ENCODE results near the gene SLC13A3.

The SLC13A3 gene

GRCh38 chr20:46562009-46562372 is 89.3 kb downstream of the SLC13A3 start:
- no peak for DNase-seq (ENCODE audit: extremely low read depth in 1 of 2, low read depth in 1 of 2)

- no peak for DNase-seq (ENCODE audit: extremely low read depth in 1 of 2, low read depth in 1 of 2)
These were observed 91.4 kb downstream of the SLC13A3 start for GRCh38 chr20:46559685-46560440.

GRCh38 chr20:46559001-46559400 is 92.3 kb downstream of the SLC13A3 start:
- no peak for DNase-seq (ENCODE audit: extremely low read depth in 1 of 2, low read depth in 1 of 2)

- no peak for DNase-seq (ENCODE audit: extremely low read depth in 1 of 2, low read depth in 1 of 2)
These were observed 92.7 kb downstream of the SLC13A3 start for GRCh38 chr20:46558511-46558959.

- no peak for DNase-seq (ENCODE audit: extremely low read depth in 1 of 2, low read depth in 1 of 2)
These were observed 93.9 kb downstream of the SLC13A3 start for GRCh38 chr20:46557231-46557956.

GRCh38 chr20:46555370-46555956 is 95.8 kb downstream of the SLC13A3 start:
- no peak for DNase-seq (ENCODE audit: extremely low read depth in 1 of 2, low read depth in 1 of 2)

- DNase-seq (ENCODE audit: extremely low read depth in 1 of 2, low read depth in 1 of 2) = no peak
These were observed 96.4 kb downstream of the SLC13A3 start for GRCh38 chr20:46554828-46555227.

- DNase-seq (ENCODE audit: extremely low read depth in 1 of 2, low read depth in 1 of 2) = no peak
These were observed 97.3 kb downstream of the SLC13A3 start for GRCh38 chr20:46553926-46554325.

- no peak for DNase-seq (ENCODE audit: extremely low read depth in 1 of 2, low read depth in 1 of 2)
These were observed 98.5 kb downstream of the SLC13A3 start for GRCh38 chr20:46552460-46553420.

- DNase-seq (ENCODE audit: extremely low read depth in 1 of 2, low read depth in 1 of 2) = no peak
These were observed 99.5 kb downstream of the SLC13A3 start for GRCh38 chr20:46551522-46552381.

GRCh38 chr20:46550461-46550860 is 100.8 kb downstream of the SLC13A3 start, which contains the start of gene OCSTAMP:
Gene OCSTAMP, minus strand, starts transcription at chr20:46550654. Its CDS starts 94 bp downstream, at chr20:46550560.
- DNase-seq (ENCODE audit: extremely low read depth in 1 of 2, low read depth in 1 of 2) = no peak

GRCh38 chr20:46549188-46549972 is 101.9 kb downstream of the SLC13A3 start:
- DNase-seq (ENCODE audit: extremely low read depth in 1 of 2, low read depth in 1 of 2) = no peak

GRCh38 chr20:46548688-46549087 is 102.6 kb downstream of the SLC13A3 start:
- no peak for DNase-seq (ENCODE audit: extremely low read depth in 1 of 2, low read depth in 1 of 2)

- DNase-seq (ENCODE audit: extremely low read depth in 1 of 2, low read depth in 1 of 2) = no peak
These were observed 103.3 kb downstream of the SLC13A3 start for GRCh38 chr20:46547995-46548394.

- no peak for DNase-seq (ENCODE audit: extremely low read depth in 1 of 2, low read depth in 1 of 2)
These were observed 104.3 kb downstream of the SLC13A3 start for GRCh38 chr20:46546936-46547335.

- DNase-seq (ENCODE audit: extremely low read depth in 1 of 2, low read depth in 1 of 2) = no peak
These were observed 105.0 kb downstream of the SLC13A3 start for GRCh38 chr20:46546298-46546697.

- DNase-seq (ENCODE audit: extremely low read depth in 1 of 2, low read depth in 1 of 2) = no peak
These were observed 105.5 kb downstream of the SLC13A3 start for GRCh38 chr20:46545827-46546138.

- DNase-seq (ENCODE audit: extremely low read depth in 1 of 2, low read depth in 1 of 2) = no peak
These were observed 106.0 kb downstream of the SLC13A3 start for GRCh38 chr20:46545077-46545826.

All from activated CD8-positive, alpha-beta memory T cell treated with anti-CD3 and anti-CD28 coated beads for 1 hour (primary cell).